PFSK-1 (cell line): ENCODE results near the gene RDH5.

Source experiments
- FOXP2 ChIP-seq: optimal IDR thresholded peaks from 2 replicates; pipeline ENCODE3; 2011; ENCODE audit warnings: borderline replicate concordance, control low read depth, inconsistent platforms; ENCODE audit not compliant: insufficient read depth; ENCODE audit errors: extremely low read length, extremely low read depth
- POLR2AphosphoS5 ChIP-seq: IDR thresholded peaks from 2 replicates; pipeline ENCODE4 v1.6.1; 2012; ENCODE audit warnings: low read depth, mild to moderate bottlenecking, control low read depth, low read length, moderate library complexity
- SIN3A ChIP-seq: IDR thresholded peaks from 2 replicates; pipeline ENCODE4 v1.6.1; 2012; ENCODE audit warnings: mild to moderate bottlenecking, low read length, moderate library complexity, borderline replicate concordance; ENCODE audit not compliant: insufficient read depth
- TAF1 ChIP-seq: IDR thresholded peaks from 2 replicates; pipeline ENCODE4 v1.6.1; 2012; ENCODE audit warnings: low read length, control low read depth, borderline replicate concordance; ENCODE audit not compliant: insufficient read depth
- TF ChIP-seq, protein P1 (sequence below), 2 experiments: IDR thresholded peaks; 2 replicates each; pipeline versions ENCODE4 v1.6.1 to v1.8.0; 2011 to 2012; ENCODE audit warnings: low read depth in 2 of 2, low read length in 2 of 2, control low read depth in 1 of 2, inconsistent platforms in 1 of 2, mild to moderate bottlenecking in 1 of 2, moderate library complexity in 1 of 2; ENCODE audit not compliant: insufficient read depth in 1 of 2

RDH5 gene

DNA sequence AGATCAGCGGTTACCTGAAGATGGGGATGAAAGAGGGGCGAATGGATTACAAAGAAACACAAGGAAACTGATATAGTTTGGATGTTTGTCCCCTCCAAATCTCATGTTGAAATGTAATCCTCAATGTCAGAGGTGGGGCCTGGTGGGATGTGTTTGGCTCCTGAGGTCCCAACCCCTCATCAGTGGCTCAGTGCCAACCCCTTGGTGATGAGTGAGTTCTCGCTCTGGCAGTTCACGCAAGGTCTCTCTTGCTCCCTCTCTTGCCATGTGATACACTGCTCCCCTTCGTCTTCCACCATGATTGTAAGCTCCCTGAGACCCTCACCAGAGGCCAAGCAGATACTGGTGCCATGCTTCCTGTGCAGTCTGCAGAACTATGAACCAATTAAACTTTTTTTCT is 40.5 kb upstream of the RDH5 start:
- TF ChIP-seq POLR2AphosphoS5: no peak

DNA sequence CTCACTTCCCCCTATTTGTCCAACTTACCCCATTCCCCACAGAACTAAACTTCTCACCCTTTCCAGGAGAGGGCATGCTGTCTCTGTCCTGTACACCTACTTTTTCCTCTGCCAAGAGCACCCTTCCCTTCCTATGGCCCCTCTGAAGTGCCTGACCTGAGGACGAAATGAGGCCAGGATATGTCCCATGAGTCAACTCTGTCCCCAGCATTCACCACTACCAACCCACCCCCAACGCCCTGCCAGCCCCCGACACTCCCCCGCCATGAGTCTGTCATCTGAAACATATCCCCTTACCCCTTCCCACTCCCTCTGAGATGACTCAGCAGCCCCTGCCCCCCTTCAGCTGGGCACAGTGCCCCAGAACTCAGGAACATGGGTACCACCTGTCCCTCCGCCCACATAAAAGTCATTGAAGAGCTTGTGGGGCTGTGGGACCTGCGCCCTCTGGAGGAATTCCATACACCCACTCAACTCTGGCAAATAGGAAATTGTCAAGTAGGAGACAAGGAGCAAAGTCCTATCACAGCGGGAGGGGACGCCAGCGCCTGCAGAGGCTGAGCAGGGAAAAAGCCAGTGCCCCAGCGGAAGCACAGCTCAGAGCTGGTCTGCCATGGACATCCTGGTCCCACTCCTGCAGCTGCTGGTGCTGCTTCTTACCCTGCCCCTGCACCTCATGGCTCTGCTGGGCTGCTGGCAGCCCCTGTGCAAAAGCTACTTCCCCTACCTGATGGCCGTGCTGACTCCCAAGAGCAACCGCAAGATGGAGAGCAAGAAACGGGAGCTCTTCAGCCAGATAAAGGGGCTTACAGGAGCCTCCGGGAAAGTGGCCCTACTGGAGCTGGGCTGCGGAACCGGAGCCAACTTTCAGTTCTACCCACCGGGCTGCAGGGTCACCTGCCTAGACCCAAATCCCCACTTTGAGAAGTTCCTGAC is 38.8 kb upstream of the RDH5 start:
- TF ChIP-seq, protein P1, sequence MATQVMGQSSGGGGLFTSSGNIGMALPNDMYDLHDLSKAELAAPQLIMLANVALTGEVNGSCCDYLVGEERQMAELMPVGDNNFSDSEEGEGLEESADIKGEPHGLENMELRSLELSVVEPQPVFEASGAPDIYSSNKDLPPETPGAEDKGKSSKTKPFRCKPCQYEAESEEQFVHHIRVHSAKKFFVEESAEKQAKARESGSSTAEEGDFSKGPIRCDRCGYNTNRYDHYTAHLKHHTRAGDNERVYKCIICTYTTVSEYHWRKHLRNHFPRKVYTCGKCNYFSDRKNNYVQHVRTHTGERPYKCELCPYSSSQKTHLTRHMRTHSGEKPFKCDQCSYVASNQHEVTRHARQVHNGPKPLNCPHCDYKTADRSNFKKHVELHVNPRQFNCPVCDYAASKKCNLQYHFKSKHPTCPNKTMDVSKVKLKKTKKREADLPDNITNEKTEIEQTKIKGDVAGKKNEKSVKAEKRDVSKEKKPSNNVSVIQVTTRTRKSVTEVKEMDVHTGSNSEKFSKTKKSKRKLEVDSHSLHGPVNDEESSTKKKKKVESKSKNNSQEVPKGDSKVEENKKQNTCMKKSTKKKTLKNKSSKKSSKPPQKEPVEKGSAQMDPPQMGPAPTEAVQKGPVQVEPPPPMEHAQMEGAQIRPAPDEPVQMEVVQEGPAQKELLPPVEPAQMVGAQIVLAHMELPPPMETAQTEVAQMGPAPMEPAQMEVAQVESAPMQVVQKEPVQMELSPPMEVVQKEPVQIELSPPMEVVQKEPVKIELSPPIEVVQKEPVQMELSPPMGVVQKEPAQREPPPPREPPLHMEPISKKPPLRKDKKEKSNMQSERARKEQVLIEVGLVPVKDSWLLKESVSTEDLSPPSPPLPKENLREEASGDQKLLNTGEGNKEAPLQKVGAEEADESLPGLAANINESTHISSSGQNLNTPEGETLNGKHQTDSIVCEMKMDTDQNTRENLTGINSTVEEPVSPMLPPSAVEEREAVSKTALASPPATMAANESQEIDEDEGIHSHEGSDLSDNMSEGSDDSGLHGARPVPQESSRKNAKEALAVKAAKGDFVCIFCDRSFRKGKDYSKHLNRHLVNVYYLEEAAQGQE (IDR thresholded peaks at IDR 0.05; ENCODE audit: insufficient read depth in 1 of 2, low read depth in 2 of 2, low read length in 2 of 2): no peak
- TF ChIP-seq SIN3A (no peak), TAF1 (no peak), POLR2AphosphoS5 (no peak), FOXP2 (no peak)

DNA sequence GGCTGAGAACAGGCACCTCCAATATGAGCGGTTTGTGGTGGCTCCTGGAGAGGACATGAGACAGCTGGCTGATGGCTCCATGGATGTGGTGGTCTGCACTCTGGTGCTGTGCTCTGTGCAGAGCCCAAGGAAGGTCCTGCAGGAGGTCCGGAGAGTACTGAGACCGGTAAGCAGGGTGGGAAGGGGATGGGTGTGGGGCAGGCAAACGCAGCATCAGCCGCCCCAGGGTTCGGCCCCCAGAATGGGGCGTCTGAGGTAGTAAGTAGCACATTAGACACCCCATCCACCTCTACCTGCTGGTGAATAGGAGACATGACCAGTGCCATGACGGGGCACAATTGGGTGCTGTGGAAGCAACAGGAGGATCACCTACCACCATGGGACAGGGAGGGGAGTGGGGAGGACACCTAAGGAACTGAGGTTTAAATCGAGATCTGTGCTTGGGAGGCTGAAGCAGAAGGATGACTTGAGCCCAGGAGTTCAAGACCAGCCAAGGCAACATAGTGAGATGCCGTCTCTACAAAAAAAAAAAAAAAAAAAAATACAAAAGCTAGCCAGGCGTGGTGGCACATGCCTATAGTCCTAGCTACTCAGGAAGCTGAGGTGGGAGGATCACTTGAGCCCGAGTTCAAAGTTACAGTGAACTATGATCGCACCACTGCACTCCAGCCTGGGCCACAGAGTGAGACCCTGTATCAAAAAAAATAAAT is 38.0 kb upstream of the RDH5 start:
- no peak for TF ChIP-seq SIN3A
- TF ChIP-seq POLR2AphosphoS5: no peak
- no peak for TF ChIP-seq FOXP2
- no peak for TF ChIP-seq TAF1
- TF ChIP-seq, protein P1 (IDR thresholded peaks at IDR 0.05; ENCODE audit: insufficient read depth in 1 of 2, low read depth in 2 of 2, low read length in 2 of 2): no peak

DNA sequence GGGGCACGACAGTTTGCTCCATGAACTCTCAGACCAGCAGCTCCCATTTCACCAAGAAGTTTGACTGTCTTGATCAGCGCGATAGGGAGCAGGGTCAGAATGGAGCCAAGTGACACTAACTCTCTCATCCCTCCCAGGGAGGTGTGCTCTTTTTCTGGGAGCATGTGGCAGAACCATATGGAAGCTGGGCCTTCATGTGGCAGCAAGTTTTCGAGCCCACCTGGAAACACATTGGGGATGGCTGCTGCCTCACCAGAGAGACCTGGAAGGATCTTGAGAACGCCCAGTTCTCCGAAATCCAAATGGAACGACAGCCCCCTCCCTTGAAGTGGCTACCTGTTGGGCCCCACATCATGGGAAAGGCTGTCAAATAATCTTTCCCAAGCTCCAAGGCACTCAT is 36.5 kb upstream of the RDH5 start:
- no peak for TF ChIP-seq SIN3A

DNA sequence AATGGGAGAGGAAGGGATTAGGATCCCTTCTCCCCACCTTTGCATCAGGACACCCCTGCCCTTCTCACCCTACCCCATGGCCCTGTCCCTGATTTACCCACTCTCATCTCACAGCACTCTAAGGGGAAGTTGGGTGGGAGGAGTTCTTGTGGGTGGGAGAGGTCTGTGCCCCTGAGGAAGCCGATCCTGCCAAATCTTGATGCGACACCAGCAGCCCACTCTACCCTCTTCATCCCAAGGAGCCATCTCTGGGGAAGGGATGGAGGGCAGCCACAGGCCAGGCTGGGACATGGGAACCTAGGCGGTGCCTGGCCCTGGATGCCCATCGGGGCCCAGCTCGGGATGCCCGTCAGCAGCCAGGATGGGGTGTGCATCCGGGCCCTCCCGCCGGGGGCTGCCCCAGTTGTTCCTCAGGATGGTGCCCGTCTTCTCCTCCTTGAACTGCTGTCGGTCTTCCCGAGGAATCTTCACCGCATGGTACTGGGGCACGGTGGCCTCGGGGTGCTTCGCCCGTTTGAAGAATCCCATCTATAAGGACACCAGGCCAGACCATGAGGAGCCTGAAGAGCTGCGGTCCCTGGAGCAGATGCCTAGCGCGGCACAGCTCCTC is 35.3 kb upstream of the RDH5 start:
- TF ChIP-seq TAF1 (no peak), FOXP2 (no peak), POLR2AphosphoS5 (no peak), SIN3A (no peak)
- TF ChIP-seq, protein P1 (IDR thresholded peaks at IDR 0.05; ENCODE audit: insufficient read depth in 1 of 2, low read depth in 2 of 2, low read length in 2 of 2): no peak

DNA sequence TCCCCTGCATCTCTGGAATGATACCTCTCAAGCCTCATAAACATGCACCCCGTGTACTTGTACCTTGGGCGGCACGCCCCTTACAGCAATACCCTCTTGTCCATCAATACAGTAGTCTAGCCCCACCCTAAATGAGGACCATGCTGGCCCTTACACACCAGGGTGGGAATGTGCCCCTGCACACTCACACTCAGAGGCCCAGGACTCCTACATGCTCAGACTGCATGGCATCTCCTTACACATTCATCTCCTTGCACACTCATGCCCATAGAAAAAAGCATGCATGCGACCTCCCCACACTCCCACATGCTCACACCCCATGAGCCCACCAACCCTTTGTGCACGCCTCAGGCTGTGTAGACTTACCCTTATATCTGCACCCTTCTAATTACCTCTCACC is 34.5 kb upstream of the RDH5 start:
- TF ChIP-seq FOXP2 (no peak), TAF1 (no peak), SIN3A (no peak), POLR2AphosphoS5 (no peak)
- TF ChIP-seq, protein P1 (IDR thresholded peaks at IDR 0.05; ENCODE audit: insufficient read depth in 1 of 2, low read depth in 2 of 2, low read length in 2 of 2): no peak
